Calu3 (cell line): ENCODE measurements around the gene RITA1. TPM values are rescaled to one million over a fixed set of nuclear protein-coding genes. Genes with fewer than 3 reads are reported as not detected.

ENCODE experiments used
- BruUV-seq: library from RNA; stranded (reverse); fragments of 400-500 nt; replicated peaks from 2 replicates; lab custom pipeline; 2021; lab: Mats Ljungman, UMichigan
- CTCF ChIA-PET: fragments of 300-600 bp; sonication (Branson Sonifier 250); formaldehyde crosslinking; loops from one replicate; lab custom pipeline; 2022; ENCODE audit warnings: antibody characterized with exemption; lab: Charles Lee
- DNase-seq: peaks from one replicate; pipeline ENCODE4 v3.0.0; 2022
- H3K27ac Mint-ChIP-seq: one replicate; pipeline ENCODE4 v1.8.0; 2022; ENCODE audit warnings: mixed read lengths; ENCODE audit not compliant: unreplicated experiment
- H3K27me3 Mint-ChIP-seq: one replicate; pipeline ENCODE4 v1.8.0; 2022; ENCODE audit warnings: mixed read lengths; ENCODE audit not compliant: unreplicated experiment
- H3K36me3 Mint-ChIP-seq: one replicate; pipeline ENCODE4 v1.8.0; 2022; ENCODE audit warnings: mild to moderate bottlenecking, moderate library complexity, mixed read lengths; ENCODE audit not compliant: insufficient read depth, unreplicated experiment
- H3K4me1 Mint-ChIP-seq: one replicate; pipeline ENCODE4 v1.8.0; 2022; ENCODE audit warnings: mild to moderate bottlenecking, low read depth, mixed read lengths; ENCODE audit not compliant: unreplicated experiment
- H3K4me3 Mint-ChIP-seq: one replicate; pipeline ENCODE4 v1.8.0; 2022; ENCODE audit warnings: mild to moderate bottlenecking, low read depth, moderate library complexity, mixed read lengths; ENCODE audit not compliant: unreplicated experiment
- H3K9me3 Mint-ChIP-seq: one replicate; pipeline ENCODE4 v1.8.0; 2022; ENCODE audit warnings: low read depth, mixed read lengths; ENCODE audit not compliant: unreplicated experiment
- intact Hi-C: fragments of 100-400 bp; cut with micrococcal nuclease; formaldehyde crosslinking; loops from one replicate; pipeline ENCODE4 v1.10.0; 2022; ENCODE audit not compliant: unreplicated experiment
- total RNA-seq: library from RNA; stranded (reverse); gene quantifications from 2 replicates; pipeline ENCODE4 v1.2.3, GENCODE V29; 2022
- TF ChIP-seq, protein P1 (sequence below): fragments of 200-600 bp; IDR thresholded peaks from one replicate; pipeline ENCODE4 v1.8.0; 2022; ENCODE audit warnings: antibody characterized with exemption; ENCODE audit not compliant: unreplicated experiment

The RITA1 gene
- total RNA-seq, 1 experiment from 2014 or later, result 27.4 TPM

DNA sequence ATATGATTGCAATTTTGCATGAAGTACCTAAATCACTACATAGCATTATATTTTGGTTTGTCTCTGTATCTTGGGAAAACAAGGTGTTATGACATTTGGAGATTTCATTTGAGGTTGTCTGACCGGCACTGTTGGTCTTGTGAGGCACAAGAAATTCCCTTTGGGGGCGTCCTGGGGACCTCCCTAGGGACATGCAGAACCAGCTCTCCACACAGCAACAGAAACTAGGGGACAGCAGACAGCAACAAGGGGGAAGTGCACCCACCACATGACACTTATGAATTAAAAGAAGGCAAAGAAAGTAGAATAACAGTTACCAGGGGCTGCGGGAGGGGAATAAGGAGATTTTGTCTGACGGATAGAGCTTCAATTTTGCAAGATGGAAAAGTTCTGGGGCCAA, 14.6 kb upstream of the RITA1 start:
- no TSS peak for BruUV-seq
- CTCF ChIA-PET, result interaction anchor here (0.8 kb wide), 1 partner anchor 35 kb away, joined by 3 read pairs; the partner anchor contains the start of gene RASAL1
- H3K4me1 Mint-ChIP-seq, result peaks cover 8% of the 10 kb centered on the region
- intact Hi-C loops, result loop anchor here (5.0 kb wide), 1 partner anchor 179 kb away; no protein-coding TSS in a partner anchor
- H3K36me3 Mint-ChIP-seq, result peaks cover 87% of the 10 kb centered on the region
- H3K27ac Mint-ChIP-seq, result no peak overlapping the region
- H3K27me3 Mint-ChIP-seq, result no peaks in the 10 kb centered on the region
- H3K9me3 Mint-ChIP-seq, result no peaks in the 10 kb centered on the region
- TF ChIP-seq, protein P1, sequence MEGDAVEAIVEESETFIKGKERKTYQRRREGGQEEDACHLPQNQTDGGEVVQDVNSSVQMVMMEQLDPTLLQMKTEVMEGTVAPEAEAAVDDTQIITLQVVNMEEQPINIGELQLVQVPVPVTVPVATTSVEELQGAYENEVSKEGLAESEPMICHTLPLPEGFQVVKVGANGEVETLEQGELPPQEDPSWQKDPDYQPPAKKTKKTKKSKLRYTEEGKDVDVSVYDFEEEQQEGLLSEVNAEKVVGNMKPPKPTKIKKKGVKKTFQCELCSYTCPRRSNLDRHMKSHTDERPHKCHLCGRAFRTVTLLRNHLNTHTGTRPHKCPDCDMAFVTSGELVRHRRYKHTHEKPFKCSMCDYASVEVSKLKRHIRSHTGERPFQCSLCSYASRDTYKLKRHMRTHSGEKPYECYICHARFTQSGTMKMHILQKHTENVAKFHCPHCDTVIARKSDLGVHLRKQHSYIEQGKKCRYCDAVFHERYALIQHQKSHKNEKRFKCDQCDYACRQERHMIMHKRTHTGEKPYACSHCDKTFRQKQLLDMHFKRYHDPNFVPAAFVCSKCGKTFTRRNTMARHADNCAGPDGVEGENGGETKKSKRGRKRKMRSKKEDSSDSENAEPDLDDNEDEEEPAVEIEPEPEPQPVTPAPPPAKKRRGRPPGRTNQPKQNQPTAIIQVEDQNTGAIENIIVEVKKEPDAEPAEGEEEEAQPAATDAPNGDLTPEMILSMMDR, result no peak
- H3K4me3 Mint-ChIP-seq, result no peak overlapping the region
- no peak for DNase-seq

DNA sequence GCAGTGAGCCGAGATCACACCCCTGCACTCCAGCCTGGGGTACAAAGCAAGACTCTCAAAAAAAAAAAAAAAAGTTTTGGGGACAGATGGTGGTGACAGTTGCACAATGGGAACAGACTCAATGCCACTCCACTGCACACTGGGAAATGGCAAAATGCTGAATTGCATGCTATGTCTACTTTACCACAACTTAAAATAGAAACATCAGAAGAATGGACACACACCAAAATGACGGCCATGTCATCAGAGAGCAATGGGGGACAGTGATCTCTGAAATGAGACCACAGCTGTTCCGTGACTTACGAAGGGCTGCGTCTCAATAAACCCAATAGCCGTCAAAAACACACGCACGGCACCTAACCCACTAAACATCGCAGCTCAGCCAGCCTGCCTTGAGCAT, 14.0 kb upstream of the RITA1 start:
- CTCF ChIA-PET, result interaction anchor here (0.7 to 0.8 kb wide), 2 partner anchors 36 to 178 kb away, joined by 3 to 4 read pairs; partner anchors contain the start of gene RASAL1
- DNase-seq, result no peak
- Mint-ChIP-seq H3K27ac (no peak overlapping the region), H3K4me3 (no peak overlapping the region), H3K36me3 (peaks cover 87% of the 10 kb centered on the region), H3K27me3 (no peaks in the 10 kb centered on the region), H3K9me3 (no peaks in the 10 kb centered on the region), H3K4me1 (peaks cover 8% of the 10 kb centered on the region)
- intact Hi-C loops, result loop anchor here (5.0 kb wide), 1 partner anchor 179 kb away; no protein-coding TSS in a partner anchor
- BruUV-seq, result no TSS peak
- TF ChIP-seq, protein P1, result no peak

DNA sequence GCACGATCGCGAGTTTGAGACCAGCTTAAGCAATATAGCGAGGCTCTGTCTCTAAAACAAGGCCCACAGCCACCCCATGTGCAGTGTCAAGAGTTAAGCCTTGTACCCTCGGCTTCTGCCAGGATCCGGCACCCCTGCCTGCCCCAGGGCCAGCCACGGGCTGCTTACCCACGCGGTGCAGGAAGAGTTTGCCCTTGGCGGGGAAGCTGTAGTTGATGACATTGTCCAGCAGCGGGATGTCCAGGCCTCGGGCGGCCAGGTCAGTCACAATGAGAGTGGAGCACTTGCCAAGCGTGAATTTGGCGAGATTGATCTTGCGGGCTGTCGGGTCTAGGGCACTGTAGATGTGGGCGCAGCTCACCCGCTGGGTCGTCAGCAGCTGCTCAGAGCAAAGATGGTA, 13.3 kb upstream of the RITA1 start:
- TF ChIP-seq, protein P1, result no peak
- peaks cover 8% of the 10 kb centered on the region for H3K4me1 Mint-ChIP-seq
- intact Hi-C loops, result loop anchor here (5.0 kb wide), 1 partner anchor 180 kb away; no protein-coding TSS in a partner anchor
- H3K9me3 Mint-ChIP-seq, result no peaks in the 10 kb centered on the region
- no TSS peak for BruUV-seq
- H3K36me3 Mint-ChIP-seq, result peaks cover 88% of the 10 kb centered on the region
- DNase-seq, result no peak
- no peak overlapping the region for H3K4me3 Mint-ChIP-seq
- CTCF ChIA-PET, result interaction anchor here (0.7 kb wide), 1 partner anchor 179 kb away, joined by 4 read pairs; no protein-coding TSS in a partner anchor
- H3K27ac Mint-ChIP-seq, result no peak overlapping the region
- H3K27me3 Mint-ChIP-seq, result no peaks in the 10 kb centered on the region

DNA sequence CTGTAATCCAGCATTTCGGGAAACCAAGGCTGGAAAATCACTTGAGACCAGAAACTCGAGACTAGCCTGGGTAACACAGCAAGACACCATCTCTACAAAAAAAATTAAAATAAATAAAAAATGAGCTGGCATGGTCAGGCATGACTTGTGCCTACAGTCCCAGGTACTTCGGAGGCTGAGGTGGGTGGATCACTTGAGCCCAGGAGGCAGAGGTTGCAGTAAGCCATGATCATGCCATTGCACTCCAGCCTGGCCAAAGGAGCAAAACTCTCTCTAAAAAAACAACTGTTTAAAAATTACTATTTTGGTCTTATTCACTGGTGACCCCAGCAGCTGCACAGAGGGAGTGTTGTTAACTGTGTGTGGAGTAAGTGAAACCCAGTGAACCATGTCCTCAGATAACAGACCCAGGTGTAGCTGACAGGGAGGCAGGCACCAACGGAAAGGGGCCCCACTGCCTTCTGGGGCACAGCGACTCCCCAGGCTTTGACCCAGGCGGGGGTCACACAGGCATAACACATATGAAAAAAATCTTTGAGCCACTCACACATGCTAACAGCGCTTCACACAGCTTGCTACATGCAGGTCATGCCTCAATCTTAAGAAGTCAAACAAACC, 12.3 kb upstream of the RITA1 start:
- CTCF ChIA-PET, result interaction anchor here (1.5 kb wide), 1 partner anchor 56 kb away, joined by 3 read pairs; no protein-coding TSS in a partner anchor
- intact Hi-C loops, result loop anchor here (5.0 kb wide), 1 partner anchor 181 kb away; no protein-coding TSS in a partner anchor
- BruUV-seq, result no TSS peak

More for the DNA sequence above, 12.3 kb upstream of the RITA1 start:
- TF ChIP-seq, protein P1, result no peak
- no peak for DNase-seq
- Mint-ChIP-seq H3K36me3 (peaks cover 95% of the 10 kb centered on the region), H3K27me3 (no peaks in the 10 kb centered on the region), H3K4me3 (no peak overlapping the region), H3K9me3 (no peaks in the 10 kb centered on the region), H3K27ac (no peak overlapping the region), H3K4me1 (peaks cover 8% of the 10 kb centered on the region)
